GM18498 (cell line): ENCODE results near the gene DRG2.

Experiments
- ATAC-seq: cut with Tn5 transposase; IDR thresholded peaks from one replicate; pipeline ENCODE4 v1.9.1; 2021; ENCODE audit warnings: mild to moderate bottlenecking, moderate library complexity; ENCODE audit not compliant: unreplicated experiment

DRG2 gene

GRCh38 chr17:18111330-18111971, 23.7 kb downstream of the DRG2 start:
- ATAC-seq, result no peak

GRCh38 chr17:18115517-18115916, 27.8 kb downstream of the DRG2 start:
- ATAC-seq, result no peak

GRCh38 chr17:18116078-18116477, 28.3 kb downstream of the DRG2 start:
- no peak for ATAC-seq

GRCh38 chr17:18117533-18117932, 29.8 kb downstream of the DRG2 start:
- no peak for ATAC-seq

- ATAC-seq, result no peak
These were observed 30.5 kb downstream of the DRG2 start for GRCh38 chr17:18117982-18118975.

GRCh38 chr17:18119166-18119745, 31.5 kb downstream of the DRG2 start:
- ATAC-seq, result no peak

- no peak for ATAC-seq
These were observed 32.2 kb downstream of the DRG2 start for GRCh38 chr17:18119938-18120337.

- no peak for ATAC-seq
These were observed 32.8 kb downstream of the DRG2 start for GRCh38 chr17:18120461-18121017.

- ATAC-seq, result no peak
These were observed 33.6 kb downstream of the DRG2 start for GRCh38 chr17:18121144-18121910.

- ATAC-seq, result no peak
These were observed 35.4 kb downstream of the DRG2 start for GRCh38 chr17:18122990-18123753.

- ATAC-seq, result no peak
These were observed 36.8 kb downstream of the DRG2 start for GRCh38 chr17:18124345-18125126.

GRCh38 chr17:18129041-18129502, 41.3 kb downstream of the DRG2 start:
- no peak for ATAC-seq

GRCh38 chr17:18132711-18133110, 45.0 kb downstream of the DRG2 start:
- no peak for ATAC-seq

GRCh38 chr17:18136357-18136756, 48.6 kb downstream of the DRG2 start:
- no peak for ATAC-seq

- ATAC-seq, result no peak
These were observed 50.5 kb downstream of the DRG2 start for GRCh38 chr17:18138065-18138749.

GRCh38 chr17:18139092-18139491, 51.3 kb downstream of the DRG2 start:
- no peak for ATAC-seq

- no peak for ATAC-seq
These were observed 51.8 kb downstream of the DRG2 start for GRCh38 chr17:18139498-18139897.

GRCh38 chr17:18139949-18140348, 52.2 kb downstream of the DRG2 start:
- ATAC-seq, result no peak
